HG03469 (cell line): ENCODE data around the gene SLC4A2.
"Not testable (repeated sequence)": the region's sequence is repeated elsewhere in the genome, so short reads cannot be mapped to it uniquely, and the experiment has no call there.

Experiments
- ATAC-seq: cut with Tn5 transposase; IDR thresholded peaks from one replicate; pipeline ENCODE4 v1.9.1; 2021; ENCODE audit warnings: mild to moderate bottlenecking, moderate library complexity, moderate number of reproducible peaks; ENCODE audit not compliant: unreplicated experiment

The SLC4A2 gene, protein sequence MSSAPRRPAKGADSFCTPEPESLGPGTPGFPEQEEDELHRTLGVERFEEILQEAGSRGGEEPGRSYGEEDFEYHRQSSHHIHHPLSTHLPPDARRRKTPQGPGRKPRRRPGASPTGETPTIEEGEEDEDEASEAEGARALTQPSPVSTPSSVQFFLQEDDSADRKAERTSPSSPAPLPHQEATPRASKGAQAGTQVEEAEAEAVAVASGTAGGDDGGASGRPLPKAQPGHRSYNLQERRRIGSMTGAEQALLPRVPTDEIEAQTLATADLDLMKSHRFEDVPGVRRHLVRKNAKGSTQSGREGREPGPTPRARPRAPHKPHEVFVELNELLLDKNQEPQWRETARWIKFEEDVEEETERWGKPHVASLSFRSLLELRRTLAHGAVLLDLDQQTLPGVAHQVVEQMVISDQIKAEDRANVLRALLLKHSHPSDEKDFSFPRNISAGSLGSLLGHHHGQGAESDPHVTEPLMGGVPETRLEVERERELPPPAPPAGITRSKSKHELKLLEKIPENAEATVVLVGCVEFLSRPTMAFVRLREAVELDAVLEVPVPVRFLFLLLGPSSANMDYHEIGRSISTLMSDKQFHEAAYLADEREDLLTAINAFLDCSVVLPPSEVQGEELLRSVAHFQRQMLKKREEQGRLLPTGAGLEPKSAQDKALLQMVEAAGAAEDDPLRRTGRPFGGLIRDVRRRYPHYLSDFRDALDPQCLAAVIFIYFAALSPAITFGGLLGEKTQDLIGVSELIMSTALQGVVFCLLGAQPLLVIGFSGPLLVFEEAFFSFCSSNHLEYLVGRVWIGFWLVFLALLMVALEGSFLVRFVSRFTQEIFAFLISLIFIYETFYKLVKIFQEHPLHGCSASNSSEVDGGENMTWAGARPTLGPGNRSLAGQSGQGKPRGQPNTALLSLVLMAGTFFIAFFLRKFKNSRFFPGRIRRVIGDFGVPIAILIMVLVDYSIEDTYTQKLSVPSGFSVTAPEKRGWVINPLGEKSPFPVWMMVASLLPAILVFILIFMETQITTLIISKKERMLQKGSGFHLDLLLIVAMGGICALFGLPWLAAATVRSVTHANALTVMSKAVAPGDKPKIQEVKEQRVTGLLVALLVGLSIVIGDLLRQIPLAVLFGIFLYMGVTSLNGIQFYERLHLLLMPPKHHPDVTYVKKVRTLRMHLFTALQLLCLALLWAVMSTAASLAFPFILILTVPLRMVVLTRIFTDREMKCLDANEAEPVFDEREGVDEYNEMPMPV

DNA sequence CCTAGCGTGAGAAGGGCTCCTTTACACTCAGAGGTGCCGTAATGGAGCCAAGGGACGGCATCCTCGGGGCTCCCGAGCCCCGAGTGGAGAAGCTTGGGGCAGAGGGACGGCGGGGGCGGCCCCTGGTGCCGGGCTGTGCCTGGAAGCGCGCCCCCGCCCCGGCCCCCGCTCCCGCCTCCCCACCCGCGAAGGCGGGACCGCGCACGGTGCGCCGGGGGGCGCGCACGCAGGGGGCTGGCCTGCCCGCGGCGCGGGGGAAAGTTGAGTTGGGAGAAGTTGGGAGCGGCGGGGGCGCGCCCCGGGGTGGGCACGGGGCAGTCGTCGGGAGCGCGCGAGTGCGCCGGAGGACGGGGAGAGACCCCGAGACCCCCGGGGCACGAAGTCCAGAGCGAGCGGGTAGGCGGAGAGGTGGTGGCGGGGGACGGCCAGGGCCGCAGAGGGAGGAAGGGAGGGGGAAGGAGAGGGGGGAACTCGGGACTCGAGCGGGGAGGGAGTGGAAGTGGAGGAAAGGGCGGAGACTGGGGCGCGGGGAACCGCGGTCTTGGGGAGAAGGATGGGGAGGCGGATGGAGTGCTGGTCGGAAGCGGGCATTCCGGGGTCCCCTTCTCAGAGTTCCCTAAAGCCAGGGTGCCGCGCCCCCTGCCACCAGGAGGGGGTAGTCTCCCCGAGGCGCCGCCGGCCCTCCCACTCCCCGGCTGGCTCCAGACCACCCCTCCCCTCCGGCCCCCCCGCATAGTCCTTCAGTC is at the start of gene SLC4A2:
Gene SLC4A2, plus strand, starts transcription at position 223 of the 746 bp plus-strand sequence. CDS start 2,399 bp downstream, outside the sequence.
- ATAC-seq = no peak

DNA sequence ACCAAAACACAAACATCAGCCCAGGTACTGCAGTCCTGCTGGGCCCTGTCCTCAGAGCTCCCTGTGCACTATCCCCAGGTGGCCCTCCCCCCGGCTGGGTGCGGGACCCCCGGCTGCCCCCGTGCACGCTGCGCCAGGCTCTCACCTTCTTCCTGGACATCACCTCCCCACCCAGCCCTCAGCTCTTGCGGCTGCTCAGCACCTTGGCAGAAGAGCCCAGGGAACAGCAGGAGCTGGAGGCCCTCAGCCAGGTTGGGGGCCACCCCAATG is 49.4 kb upstream of the SLC4A2 start:
- no peak for ATAC-seq

DNA sequence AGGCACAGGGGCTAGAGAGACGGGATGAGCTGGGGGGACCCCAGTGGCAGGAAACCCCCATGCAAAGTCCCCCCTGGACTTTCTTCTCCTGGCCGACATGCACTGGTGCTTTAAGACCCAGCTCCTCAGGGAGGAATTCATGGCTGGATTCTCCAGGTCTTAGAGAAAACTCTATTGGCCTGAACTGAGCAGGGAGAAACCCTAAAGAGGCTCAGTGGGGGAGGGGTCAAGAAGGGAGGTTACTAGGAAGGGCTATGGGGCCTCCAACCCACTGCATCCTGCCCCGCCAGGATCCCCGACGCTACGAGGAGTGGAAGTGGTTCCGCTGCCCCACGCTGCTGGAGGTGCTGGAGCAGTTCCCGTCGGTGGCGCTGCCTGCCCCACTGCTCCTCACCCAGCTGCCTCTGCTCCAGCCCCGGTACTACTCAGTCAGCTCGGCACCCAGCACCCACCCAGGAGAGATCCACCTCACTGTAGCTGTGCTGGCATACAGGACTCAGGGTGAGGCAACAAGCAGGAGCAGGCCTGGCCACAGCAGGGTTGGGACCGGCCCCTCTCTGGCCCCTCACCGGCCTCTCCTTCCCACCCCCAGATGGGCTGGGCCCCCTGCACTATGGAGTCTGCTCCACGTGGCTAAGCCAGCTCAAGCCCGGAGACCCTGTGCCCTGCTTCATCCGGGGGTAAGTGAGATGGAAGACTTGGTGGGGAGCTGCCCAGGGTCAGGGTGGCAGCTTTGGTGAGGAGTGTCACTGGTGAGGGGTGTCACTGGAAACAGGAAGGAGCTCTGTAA is 48.9 kb upstream of the SLC4A2 start:
- ATAC-seq = no peak

DNA sequence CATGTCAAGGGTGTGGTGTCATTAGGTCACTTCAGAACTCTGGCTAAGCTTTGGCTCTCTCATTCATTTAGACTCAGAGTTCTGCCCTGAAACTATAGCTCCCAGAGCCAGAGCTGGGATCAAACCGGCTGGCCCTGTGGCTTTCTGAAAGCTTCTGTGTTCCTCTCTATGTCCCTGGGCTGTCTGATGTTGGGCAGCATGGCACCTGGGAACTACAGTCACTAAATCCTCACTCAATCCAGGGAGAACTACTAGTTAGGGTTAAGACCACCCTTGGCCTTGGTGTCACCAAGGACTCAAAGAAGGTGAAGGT is 48.3 kb upstream of the SLC4A2 start:
- ATAC-seq = no peak

DNA sequence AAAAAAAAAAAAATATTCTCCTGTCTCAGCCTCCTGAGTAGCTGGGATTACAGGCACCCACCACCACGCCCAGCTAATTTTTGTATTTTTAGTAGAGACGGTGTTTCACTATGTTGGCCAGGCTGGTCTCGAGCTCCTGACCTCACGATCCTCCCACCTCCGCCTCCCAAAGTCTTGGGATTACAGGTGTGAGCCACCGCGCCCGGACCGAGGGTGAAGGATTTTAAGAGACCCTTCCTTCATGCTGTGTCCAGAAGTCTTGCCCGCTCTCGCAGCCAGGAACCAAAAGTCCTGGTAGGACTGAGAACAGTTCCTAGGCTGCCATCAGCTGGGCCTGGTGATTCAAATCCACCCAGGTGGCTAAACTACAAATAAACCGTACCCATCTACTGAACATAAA is 47.8 kb upstream of the SLC4A2 start:
- not testable (repeated sequence) for ATAC-seq

DNA sequence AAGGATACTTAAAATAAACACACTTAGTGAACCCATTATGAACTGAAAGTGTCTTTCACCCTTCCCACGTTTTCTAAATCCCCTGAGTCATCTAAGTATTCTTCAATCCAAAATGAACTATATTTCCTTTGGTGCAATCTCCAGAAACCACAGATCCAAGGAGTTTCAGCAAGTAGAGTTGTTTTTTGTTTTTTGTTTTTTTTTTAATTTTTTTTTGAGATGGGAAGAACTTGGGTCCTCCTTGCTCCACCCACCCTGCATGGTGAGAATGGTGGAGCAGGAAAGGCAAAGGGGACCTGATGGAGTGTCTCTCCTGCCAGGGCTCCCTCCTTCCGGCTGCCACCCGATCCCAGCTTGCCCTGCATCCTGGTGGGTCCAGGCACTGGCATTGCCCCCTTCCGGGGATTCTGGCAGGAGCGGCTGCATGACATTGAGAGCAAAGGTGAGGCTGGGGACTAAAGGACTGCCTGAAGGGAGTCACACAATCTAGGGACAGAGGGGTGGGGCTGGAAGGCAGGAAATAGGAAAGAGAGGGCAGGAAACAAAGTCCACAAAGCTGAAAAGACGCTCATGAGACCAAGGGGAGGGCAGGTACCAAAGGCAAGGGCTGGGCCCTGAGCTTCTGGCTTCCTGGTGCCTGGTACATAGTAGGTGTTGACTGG is 47.2 kb upstream of the SLC4A2 start:
- no peak for ATAC-seq

DNA sequence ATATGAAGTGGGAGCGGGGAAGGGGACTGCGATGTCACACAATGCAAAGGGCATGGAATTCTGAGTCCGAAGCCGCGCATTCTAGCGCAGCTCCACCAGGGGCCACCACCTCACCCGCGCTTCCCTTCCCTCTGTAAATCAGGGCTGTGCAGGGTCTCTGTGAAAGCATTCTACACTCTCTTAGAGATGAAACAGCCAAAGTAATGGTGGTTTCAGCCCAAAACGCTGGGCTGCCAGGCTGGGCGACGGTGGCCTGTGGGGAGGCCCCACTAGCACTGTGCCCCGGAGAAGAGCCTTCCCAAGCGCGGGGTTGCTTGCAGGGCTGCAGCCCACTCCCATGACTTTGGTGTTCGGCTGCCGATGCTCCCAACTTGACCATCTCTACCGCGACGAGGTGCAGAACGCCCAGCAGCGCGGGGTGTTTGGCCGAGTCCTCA is 46.5 kb upstream of the SLC4A2 start:
- ATAC-seq = no peak

DNA sequence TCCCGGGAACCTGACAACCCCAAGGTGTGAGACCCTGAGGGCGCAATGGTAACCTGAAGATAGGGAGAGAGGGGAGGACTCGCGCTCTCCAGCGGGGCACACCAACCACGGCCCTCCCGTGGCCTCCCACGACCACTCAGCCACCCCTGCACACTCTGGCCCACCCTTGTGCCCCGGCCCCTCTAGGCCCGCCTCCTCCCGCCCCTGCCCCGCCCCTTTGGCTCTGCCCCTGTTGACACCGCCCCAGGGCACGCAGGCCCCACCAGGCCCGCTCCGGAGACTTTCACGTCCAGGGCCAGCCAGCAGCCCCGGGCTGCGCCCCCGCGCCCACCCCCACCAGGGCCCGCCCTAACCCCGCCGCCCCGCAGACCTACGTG is 46.0 kb upstream of the SLC4A2 start:
- no peak for ATAC-seq

DNA sequence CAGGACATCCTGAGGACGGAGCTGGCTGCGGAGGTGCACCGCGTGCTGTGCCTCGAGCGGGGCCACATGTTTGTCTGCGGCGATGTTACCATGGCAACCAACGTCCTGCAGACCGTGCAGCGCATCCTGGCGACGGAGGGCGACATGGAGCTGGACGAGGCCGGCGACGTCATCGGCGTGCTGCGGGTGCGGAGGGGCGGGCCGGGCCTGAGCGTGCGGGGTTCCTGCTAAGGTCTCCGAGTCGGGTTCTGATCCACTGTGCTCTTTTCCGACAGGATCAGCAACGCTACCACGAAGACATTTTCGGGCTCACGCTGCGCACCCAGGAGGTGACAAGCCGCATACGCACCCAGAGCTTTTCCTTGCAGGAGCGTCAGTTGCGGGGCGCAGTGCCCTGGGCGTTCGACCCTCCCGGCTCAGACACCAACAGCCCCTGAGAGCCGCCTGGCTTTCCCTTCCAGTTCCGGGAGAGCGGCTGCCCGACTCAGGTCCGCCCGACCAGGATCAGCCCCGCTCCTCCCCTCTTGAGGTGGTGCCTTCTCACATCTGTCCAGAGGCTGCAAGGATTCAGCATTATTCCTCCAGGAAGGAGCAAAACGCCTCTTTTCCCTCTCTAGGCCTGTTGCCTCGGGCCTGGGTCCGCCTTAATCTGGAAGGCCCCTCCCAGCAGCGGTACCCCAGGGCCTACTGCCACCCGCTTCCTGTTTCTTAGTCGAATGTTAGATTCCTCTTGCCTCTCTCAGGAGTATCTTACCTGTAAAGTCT is 45.5 kb upstream of the SLC4A2 start:
- ATAC-seq = no peak

DNA sequence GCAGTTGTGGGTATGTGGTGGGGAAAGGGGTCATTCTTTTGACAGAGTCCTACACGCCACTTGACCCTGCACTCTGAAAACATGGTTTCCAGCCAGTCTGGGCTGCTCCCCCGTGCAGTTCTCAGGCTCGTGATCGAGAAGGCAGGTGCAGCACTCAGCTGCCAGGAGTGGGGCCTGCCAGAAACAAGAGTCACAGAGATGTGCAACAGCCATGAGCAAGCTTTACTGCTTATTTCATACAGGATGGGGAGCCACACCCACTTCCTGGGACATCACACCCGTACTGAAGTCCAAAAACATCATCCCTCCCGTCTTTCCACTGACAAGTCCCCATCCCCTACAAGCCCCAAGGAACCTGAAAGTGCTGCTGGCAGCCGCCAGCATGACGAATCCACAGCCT is 44.4 kb upstream of the SLC4A2 start:
- ATAC-seq = no peak

DNA sequence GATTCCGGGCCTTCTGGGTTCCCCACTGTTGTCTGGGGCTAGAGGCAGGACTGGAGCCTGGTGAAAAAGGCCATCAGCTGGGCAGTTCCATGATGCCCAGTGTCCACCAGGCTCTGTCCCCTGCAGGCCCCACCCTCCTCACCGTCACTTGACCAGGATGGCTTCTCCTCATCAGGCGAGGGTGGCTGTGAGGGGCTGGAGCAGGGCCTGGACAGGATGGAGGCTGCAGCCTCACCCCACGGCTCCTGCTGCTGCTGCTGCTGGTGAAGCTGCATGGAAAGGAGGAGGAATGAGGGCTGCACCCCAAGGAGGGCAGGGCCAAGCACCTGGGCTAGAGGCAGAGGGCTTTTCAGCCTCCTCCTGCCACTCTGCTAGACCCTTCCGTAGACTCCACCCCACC is 43.4 kb upstream of the SLC4A2 start:
- ATAC-seq = no peak

DNA sequence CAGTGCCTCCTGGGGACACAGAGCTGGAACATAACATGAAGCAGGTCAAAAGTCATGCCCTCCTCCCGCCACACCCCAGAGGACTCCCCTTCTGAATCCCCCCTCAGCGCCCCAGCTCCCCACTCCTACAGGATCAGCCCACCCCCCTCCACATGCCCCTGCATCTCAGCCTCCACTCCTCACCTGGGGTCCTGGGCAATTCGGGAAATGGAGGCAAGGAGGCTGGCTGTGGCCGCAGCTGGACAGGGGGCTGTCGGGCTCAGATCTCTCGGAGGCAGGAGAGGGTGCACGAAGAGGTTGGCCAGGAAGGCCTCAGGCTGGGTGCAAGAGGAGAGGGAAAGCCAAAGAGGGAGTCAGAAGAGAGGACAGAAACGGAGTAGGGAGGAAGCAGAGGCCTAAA is 42.9 kb upstream of the SLC4A2 start:
- ATAC-seq = no peak

DNA sequence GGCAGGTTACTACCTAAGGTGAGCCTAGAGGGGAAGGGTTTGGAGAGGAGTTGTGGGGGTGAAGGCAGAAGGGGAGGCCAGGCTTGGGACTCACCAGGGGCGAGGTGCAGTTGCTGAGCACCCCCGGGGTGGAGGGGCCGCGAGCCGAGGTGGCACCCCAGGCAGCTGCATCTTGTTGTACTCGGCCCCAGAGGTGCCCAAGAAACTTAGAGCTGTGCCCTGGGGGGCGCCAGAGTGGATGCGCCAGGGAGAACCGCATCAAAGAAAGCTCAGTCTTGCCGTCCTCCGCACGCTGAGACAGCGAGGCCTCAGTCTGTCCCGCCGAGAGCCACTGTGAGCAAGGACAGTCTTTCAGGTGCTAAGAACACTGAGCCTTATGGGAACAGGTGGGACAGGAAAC is 42.4 kb upstream of the SLC4A2 start:
- ATAC-seq = no peak

DNA sequence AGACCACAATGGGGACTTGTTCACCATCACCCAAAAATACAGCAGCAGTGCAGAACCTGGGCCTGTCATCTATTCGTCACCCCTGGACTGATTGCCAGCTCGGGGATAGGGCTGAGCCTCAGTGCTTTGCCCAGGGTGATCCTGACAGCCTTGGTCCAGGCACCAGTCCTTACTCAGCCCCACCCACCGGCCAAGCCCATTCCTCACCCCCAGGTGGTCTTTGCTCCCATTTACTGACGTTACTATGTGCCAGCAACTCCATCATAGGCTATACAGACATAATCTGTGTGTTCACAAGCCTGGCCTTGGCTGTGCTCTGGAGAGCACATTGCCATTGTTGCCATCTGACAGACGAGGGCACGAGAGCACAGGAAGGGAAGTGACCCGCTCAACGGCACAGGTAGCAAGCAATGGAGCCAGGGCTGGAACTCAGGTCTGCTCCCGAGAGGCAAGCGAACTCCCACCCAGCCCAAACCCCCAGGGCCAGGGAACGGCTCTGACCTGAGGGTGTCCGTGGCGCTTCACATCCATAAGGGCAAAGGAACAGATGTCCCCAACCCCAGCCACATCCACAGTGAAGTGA is 41.9 kb upstream of the SLC4A2 start:
- no peak for ATAC-seq

DNA sequence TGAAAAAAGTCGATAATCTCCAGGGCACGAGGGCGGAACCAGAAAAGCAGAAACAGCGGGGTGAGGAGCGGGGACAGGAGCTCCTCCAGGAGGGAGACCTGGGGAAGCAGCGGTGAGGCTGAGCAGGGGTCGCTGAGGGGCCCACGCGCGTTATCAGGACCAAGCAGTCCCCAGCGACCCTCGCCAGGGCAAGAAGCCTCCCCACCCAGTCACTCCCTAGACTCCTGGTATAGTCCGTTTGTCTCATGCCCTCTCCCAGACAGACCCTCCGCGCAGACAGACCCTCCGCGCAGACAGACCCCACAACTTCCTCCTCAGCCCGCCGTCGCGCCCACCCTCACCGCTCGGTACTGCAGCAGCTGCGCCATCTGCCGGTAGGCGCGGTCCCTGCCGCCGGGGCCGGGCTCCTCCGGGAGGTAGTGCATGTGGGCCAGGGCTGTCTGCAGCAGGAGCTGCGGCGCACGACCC is 41.4 kb upstream of the SLC4A2 start:
- ATAC-seq = no peak

DNA sequence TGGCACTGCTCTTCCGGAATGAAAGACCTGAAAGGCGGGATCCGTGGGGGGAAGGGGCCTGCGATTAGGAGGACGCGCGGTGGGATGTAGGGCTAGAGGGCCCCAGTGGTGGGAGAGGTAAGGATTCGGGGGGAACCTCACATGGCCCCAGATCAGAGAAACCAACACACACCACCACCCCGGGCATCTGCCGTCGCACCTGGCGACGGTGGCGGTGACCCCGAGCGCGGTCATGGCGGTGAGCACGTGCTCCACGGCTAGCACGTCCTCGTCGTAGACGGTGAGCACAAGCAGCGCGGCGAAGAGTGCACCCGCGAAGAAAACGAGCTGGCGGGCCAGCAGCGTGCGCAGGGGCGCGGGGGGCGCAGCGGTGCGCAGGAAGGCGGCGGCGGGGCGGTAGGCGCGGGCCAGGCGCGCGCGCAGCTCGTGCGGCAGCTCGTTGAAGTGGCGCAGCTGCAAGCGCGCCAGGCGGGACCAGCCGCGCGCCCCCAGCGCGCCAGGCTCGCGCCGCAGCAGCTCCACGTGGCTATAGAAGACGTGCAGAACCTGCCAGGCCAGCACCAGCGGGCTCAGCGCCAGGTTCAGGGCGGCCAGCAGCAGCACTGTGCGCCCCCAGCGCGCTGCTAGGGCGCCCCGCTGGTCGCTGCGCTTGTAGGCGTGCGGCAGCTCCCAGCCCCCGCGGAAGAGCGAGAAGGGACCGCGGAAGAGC is 40.8 kb upstream of the SLC4A2 start:
- no peak for ATAC-seq

DNA sequence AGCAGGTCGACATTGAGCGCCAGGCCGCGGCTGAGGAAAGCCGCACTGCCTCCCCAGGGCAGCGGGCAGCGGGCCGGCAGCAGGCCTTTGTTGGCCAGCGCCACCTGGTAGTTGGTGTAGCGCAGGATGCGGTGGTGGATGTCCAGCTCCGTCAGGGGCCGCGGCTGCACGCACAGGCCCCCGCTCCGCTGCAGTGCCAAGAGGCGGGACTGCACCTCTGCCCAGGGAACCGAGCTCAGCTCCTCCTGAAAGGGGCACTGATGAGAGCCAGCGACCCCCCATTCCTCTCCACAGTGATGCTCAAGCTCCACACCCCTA is 40.3 kb upstream of the SLC4A2 start:
- ATAC-seq = no peak

DNA sequence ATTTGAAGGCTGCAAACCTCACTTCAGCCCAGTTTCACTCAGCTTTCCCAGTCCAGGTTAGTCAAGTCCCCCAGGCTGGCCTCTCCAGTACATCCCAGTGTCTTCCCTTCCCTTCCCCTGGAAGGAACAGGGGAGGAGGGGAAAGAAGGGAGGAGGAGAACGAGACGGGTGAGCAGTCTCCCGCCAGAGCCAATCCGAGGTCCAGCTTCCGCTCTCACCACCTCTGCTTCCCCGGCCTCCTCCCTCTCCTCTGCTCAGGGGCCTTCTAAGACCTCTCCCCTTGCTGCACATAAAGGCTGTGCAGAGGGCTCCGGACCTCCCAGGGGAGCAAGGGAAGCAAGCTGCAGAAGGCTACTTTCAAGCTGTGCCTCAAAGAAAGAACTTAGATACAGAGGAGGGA is 39.2 kb upstream of the SLC4A2 start:
- no peak for ATAC-seq
